ENCODE data around the gene EBF3. TPM values are rescaled to one million over a fixed set of nuclear protein-coding genes. Genes with fewer than 3 reads are reported as not detected.

The EBF3 gene
- polyA plus RNA-seq, 2 donors: 0.57 to 0.58 TPM

- H3K36me3 ChIP-seq (ENCODE audit: control insufficient read depth in 2 of 2, insufficient read depth in 2 of 2, low read length in 1 of 2): no peaks in the 10 kb centered on the region
- no peaks in the 10 kb centered on the region for H3K27me3 ChIP-seq (ENCODE audit: control insufficient read depth in 1 of 2, insufficient read depth in 2 of 2, low read length in 2 of 2)
- WGBS, 2 donors: 83 to 89% methylated on average over 12 of the region's 12 CpGs
Observed at GRCh38 chr10:129844216-129844766, 119.8 kb downstream of the EBF3 start.

GRCh38 chr10:129843702-129844101, 120.4 kb downstream of the EBF3 start:
- Histone ChIP-seq H3K9me3 (ENCODE audit: control insufficient read depth in 2 of 2, insufficient read depth in 1 of 2, low read depth in 1 of 2, low read length in 1 of 2) (peaks cover 0 to 6% of the 10 kb centered on the region in 2 donors), H3K27ac (ENCODE audit: low read depth in 2 of 2, low read length in 1 of 2) (no peak overlapping the region), H3K4me1 (ENCODE audit: control insufficient read depth in 2 of 2, insufficient read depth in 2 of 2, low read length in 1 of 2) (no peaks in the 10 kb centered on the region), H3K27me3 (ENCODE audit: control insufficient read depth in 1 of 2, insufficient read depth in 2 of 2, low read length in 2 of 2) (no peaks in the 10 kb centered on the region), H3K4me3 (ENCODE audit: low read depth in 1 of 2, low read length in 2 of 2) (no peak overlapping the region), H3K36me3 (ENCODE audit: control insufficient read depth in 2 of 2, insufficient read depth in 2 of 2, low read length in 1 of 2) (no peaks in the 10 kb centered on the region)
- 88 to 92% methylated on average over 12 of the region's 12 CpGs for WGBS, 2 donors

More at GRCh38 chr10:129844216-129844766, 119.8 kb downstream of the EBF3 start:
- H3K27ac ChIP-seq (ENCODE audit: low read depth in 2 of 2, low read length in 1 of 2): no peak overlapping the region
- H3K9me3 ChIP-seq (ENCODE audit: control insufficient read depth in 2 of 2, insufficient read depth in 1 of 2, low read depth in 1 of 2, low read length in 1 of 2): peaks cover 0 to 6% of the 10 kb centered on the region in 2 donors
- no peak overlapping the region for H3K4me3 ChIP-seq (ENCODE audit: low read depth in 1 of 2, low read length in 2 of 2)
- H3K4me1 ChIP-seq (ENCODE audit: control insufficient read depth in 2 of 2, insufficient read depth in 2 of 2, low read length in 1 of 2): no peaks in the 10 kb centered on the region

GRCh38 chr10:129843131-129843541, 120.9 kb downstream of the EBF3 start:
- WGBS, 2 donors: 90 to 93% methylated on average over 22 of the region's 22 CpGs
- no peak overlapping the region for H3K4me3 ChIP-seq (ENCODE audit: low read depth in 1 of 2, low read length in 2 of 2)

DNA sequence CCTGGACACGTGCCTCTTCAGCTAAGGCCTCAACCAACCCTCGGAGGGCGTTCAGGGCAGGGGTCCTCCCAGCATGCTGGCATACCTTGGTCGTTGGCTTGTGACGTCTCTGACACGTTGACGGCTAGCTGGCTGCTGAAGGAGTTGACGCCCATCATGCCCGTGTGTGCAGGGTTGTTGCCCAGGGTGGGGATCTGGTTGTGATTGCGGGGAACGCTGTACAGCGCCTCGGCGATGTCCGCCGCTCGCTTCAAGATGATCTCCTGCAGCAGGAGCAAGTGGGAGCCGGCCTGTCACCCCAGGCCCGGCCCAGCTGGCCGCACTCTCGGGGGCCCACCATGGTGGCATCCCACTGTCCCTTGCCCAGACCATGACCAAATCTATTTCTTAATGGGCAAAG, 122.0 kb downstream of the EBF3 start:
- H3K9me3 ChIP-seq (ENCODE audit: control insufficient read depth in 2 of 2, insufficient read depth in 1 of 2, low read depth in 1 of 2, low read length in 1 of 2): peaks cover 3 to 6% of the 10 kb centered on the region in 2 donors
- H3K4me1 ChIP-seq (ENCODE audit: control insufficient read depth in 2 of 2, insufficient read depth in 2 of 2, low read length in 1 of 2): no peaks in the 10 kb centered on the region
- no peak overlapping the region for H3K4me3 ChIP-seq (ENCODE audit: low read depth in 1 of 2, low read length in 2 of 2)
- no peak overlapping the region for H3K27ac ChIP-seq (ENCODE audit: low read depth in 2 of 2, low read length in 1 of 2)
- H3K36me3 ChIP-seq (ENCODE audit: control insufficient read depth in 2 of 2, insufficient read depth in 2 of 2, low read length in 1 of 2): no peaks in the 10 kb centered on the region
- no peaks in the 10 kb centered on the region for H3K27me3 ChIP-seq (ENCODE audit: control insufficient read depth in 1 of 2, insufficient read depth in 2 of 2, low read length in 2 of 2)
- 93% methylated on average over 20 to 21 of the region's 21 CpGs for WGBS, 2 donors

More at GRCh38 chr10:129843131-129843541, 120.9 kb downstream of the EBF3 start:
- Histone ChIP-seq H3K27me3 (ENCODE audit: control insufficient read depth in 1 of 2, insufficient read depth in 2 of 2, low read length in 2 of 2) (no peaks in the 10 kb centered on the region), H3K9me3 (ENCODE audit: control insufficient read depth in 2 of 2, insufficient read depth in 1 of 2, low read depth in 1 of 2, low read length in 1 of 2) (peaks cover 0 to 6% of the 10 kb centered on the region in 2 donors), H3K27ac (ENCODE audit: low read depth in 2 of 2, low read length in 1 of 2) (no peak overlapping the region), H3K36me3 (ENCODE audit: control insufficient read depth in 2 of 2, insufficient read depth in 2 of 2, low read length in 1 of 2) (no peaks in the 10 kb centered on the region), H3K4me1 (ENCODE audit: control insufficient read depth in 2 of 2, insufficient read depth in 2 of 2, low read length in 1 of 2) (no peaks in the 10 kb centered on the region)

DNA sequence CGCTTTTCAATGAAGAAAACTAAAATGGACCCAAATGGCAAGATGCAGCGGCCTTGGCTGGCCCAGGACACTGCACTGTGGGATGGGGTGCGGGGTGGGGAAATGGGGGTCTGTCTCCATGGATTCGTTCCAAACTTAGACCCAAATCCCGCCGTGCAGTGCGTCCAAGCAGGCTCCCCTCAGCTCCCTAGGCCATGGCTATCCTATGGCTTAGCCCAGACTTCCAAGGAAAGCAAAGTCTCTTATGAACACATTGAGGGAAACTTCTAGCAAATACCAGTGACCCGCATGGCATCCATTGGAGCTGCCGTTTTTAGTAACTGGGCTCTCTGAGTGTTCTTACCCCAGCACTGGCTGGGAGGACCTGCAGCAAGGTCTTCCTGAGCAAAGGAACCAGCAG, 122.5 kb downstream of the EBF3 start:
- no peaks in the 10 kb centered on the region for H3K36me3 ChIP-seq (ENCODE audit: control insufficient read depth in 2 of 2, insufficient read depth in 2 of 2, low read length in 1 of 2)
- H3K9me3 ChIP-seq (ENCODE audit: control insufficient read depth in 2 of 2, insufficient read depth in 1 of 2, low read depth in 1 of 2, low read length in 1 of 2): peaks cover 3 to 6% of the 10 kb centered on the region in 2 donors
- H3K27ac ChIP-seq (ENCODE audit: low read depth in 2 of 2, low read length in 1 of 2): no peak overlapping the region
- H3K4me1 ChIP-seq (ENCODE audit: control insufficient read depth in 2 of 2, insufficient read depth in 2 of 2, low read length in 1 of 2): no peaks in the 10 kb centered on the region
- H3K4me3 ChIP-seq (ENCODE audit: low read depth in 1 of 2, low read length in 2 of 2): no peak overlapping the region
- no peaks in the 10 kb centered on the region for H3K27me3 ChIP-seq (ENCODE audit: control insufficient read depth in 1 of 2, insufficient read depth in 2 of 2, low read length in 2 of 2)
- WGBS, 2 donors: 91 to 93% methylated on average over 9 of the region's 9 CpGs

- Histone ChIP-seq H3K9me3 (ENCODE audit: control insufficient read depth in 2 of 2, insufficient read depth in 1 of 2, low read depth in 1 of 2, low read length in 1 of 2) (peaks cover 3 to 6% of the 10 kb centered on the region in 2 donors), H3K4me3 (ENCODE audit: low read depth in 1 of 2, low read length in 2 of 2) (no peak overlapping the region), H3K27me3 (ENCODE audit: control insufficient read depth in 1 of 2, insufficient read depth in 2 of 2, low read length in 2 of 2) (no peaks in the 10 kb centered on the region), H3K4me1 (ENCODE audit: control insufficient read depth in 2 of 2, insufficient read depth in 2 of 2, low read length in 1 of 2) (no peaks in the 10 kb centered on the region), H3K36me3 (ENCODE audit: control insufficient read depth in 2 of 2, insufficient read depth in 2 of 2, low read length in 1 of 2) (no peaks in the 10 kb centered on the region), H3K27ac (ENCODE audit: low read depth in 2 of 2, low read length in 1 of 2) (no peak overlapping the region)
- 91 to 94% methylated on average over 16 of the region's 16 CpGs for WGBS, 2 donors
Observed at GRCh38 chr10:129841071-129841470, 123.0 kb downstream of the EBF3 start.

DNA sequence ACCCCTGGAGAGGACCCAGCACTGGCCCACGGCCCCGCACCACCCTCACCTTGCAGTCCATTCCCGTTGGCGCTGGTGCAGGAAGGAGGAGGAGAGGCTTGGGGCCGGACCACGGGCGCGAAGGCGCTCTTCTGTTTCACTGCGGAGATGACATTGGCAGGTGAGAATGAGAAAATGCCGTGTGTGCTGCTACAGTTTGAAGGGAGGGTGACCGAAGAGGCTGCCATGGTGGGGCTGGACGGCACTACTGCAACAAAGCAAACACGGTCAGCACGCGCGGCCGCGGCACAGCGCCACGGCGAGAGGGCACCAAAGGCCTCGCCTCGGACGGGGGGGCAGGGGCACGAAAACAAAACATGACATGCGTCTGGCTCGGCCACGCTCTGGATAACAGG, 123.9 kb downstream of the EBF3 start:
- Histone ChIP-seq H3K9me3 (ENCODE audit: control insufficient read depth in 2 of 2, insufficient read depth in 1 of 2, low read depth in 1 of 2, low read length in 1 of 2) (peaks cover 3 to 6% of the 10 kb centered on the region in 2 donors), H3K4me1 (ENCODE audit: control insufficient read depth in 2 of 2, insufficient read depth in 2 of 2, low read length in 1 of 2) (no peaks in the 10 kb centered on the region), H3K4me3 (ENCODE audit: low read depth in 1 of 2, low read length in 2 of 2) (no peak overlapping the region), H3K36me3 (ENCODE audit: control insufficient read depth in 2 of 2, insufficient read depth in 2 of 2, low read length in 1 of 2) (no peaks in the 10 kb centered on the region), H3K27me3 (ENCODE audit: control insufficient read depth in 1 of 2, insufficient read depth in 2 of 2, low read length in 2 of 2) (no peaks in the 10 kb centered on the region), H3K27ac (ENCODE audit: low read depth in 2 of 2, low read length in 1 of 2) (no peak overlapping the region)
- WGBS, 2 donors: 95 to 97% methylated on average over 23 to 29 of the region's 29 CpGs

DNA sequence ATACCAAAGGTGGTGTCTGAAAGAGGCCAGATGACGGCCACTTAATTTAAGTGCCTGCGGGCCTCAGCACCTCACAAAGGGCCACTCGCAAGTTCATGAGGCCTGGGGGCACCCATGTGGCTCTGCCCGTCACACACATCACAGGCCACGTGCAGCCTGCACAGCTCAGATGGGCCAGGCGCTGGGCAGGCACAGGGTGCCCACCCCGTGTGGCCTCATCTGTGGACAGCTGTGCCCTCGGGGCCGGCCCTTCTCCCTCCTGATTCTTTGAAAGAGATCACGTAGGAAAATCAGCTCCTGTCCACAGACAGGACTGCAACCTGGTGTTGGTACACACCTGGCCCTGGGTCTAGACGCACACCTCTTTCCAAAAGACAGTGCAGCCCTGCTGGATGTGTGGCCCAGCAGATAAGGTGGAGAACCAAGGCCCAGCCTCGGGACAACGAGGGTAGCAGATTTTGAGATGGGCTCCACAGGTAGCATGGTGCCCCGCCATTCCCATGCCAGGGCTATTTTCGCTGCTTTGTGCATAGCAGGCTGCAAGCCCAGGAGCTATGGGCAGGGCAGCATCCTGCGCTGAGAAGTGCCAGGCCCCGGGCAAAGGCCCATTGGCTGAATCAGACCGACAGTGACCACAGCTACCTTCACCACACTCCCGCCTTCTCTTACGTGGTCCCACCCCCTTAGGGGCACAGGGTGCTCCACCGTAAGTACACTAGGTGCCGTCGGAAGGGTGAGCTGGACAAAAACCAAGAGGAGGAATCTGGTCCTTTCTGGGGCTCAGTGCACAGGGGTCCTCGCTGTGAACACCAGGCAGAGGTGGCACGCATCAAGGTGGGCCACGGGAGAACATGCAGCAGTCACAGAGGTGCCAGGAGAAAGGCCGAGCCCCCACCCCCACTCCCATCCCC, 124.5 kb downstream of the EBF3 start:
- Histone ChIP-seq H3K27ac (ENCODE audit: low read depth in 2 of 2, low read length in 1 of 2) (no peak overlapping the region), H3K36me3 (ENCODE audit: control insufficient read depth in 2 of 2, insufficient read depth in 2 of 2, low read length in 1 of 2) (no peaks in the 10 kb centered on the region), H3K4me3 (ENCODE audit: low read depth in 1 of 2, low read length in 2 of 2) (no peak overlapping the region), H3K27me3 (ENCODE audit: control insufficient read depth in 1 of 2, insufficient read depth in 2 of 2, low read length in 2 of 2) (no peaks in the 10 kb centered on the region), H3K4me1 (ENCODE audit: control insufficient read depth in 2 of 2, insufficient read depth in 2 of 2, low read length in 1 of 2) (no peaks in the 10 kb centered on the region), H3K9me3 (ENCODE audit: control insufficient read depth in 2 of 2, insufficient read depth in 1 of 2, low read depth in 1 of 2, low read length in 1 of 2) (peaks cover 3 to 6% of the 10 kb centered on the region in 2 donors)
- WGBS, 2 donors: 92 to 93% methylated on average over 27 of the region's 27 CpGs

DNA sequence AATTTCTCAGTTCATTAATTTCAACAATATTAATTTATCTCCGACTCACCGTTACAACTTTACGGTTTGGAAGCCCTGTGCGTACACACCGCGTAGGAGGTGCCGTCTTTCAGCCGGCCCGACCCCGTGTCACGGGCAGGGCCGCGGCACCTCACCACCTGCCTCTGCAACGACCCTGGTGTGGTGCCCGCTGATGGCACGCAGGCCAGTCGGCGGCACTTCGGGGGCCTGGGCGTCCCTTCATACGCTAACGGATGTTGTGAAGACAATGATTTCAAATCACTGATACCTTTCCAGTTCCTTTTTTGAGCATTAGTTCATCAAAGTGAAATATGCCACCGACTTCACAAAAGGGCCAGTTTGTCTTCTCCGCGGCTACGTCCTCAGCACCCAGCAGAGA, 125.3 kb downstream of the EBF3 start:
- Histone ChIP-seq H3K4me3 (ENCODE audit: low read depth in 1 of 2, low read length in 2 of 2) (no peak overlapping the region), H3K27ac (ENCODE audit: low read depth in 2 of 2, low read length in 1 of 2) (no peak overlapping the region), H3K27me3 (ENCODE audit: control insufficient read depth in 1 of 2, insufficient read depth in 2 of 2, low read length in 2 of 2) (no peaks in the 10 kb centered on the region), H3K4me1 (ENCODE audit: control insufficient read depth in 2 of 2, insufficient read depth in 2 of 2, low read length in 1 of 2) (no peaks in the 10 kb centered on the region), H3K9me3 (ENCODE audit: control insufficient read depth in 2 of 2, insufficient read depth in 1 of 2, low read depth in 1 of 2, low read length in 1 of 2) (peaks cover 3 to 6% of the 10 kb centered on the region in 2 donors), H3K36me3 (ENCODE audit: control insufficient read depth in 2 of 2, insufficient read depth in 2 of 2, low read length in 1 of 2) (no peaks in the 10 kb centered on the region)
- WGBS, 2 donors: 97% methylated on average over 26 of the region's 26 CpGs
